ENCODE data around the gene CD274. TPM values are rescaled to one million over a fixed set of nuclear protein-coding genes. Genes with fewer than 3 reads are reported as not detected.

The CD274 gene
- total RNA-seq, 4 donors from 2014 or later, result 0.80 to 2.9 (median 1.2) TPM; not detected in 1

- H3K27me3 ChIP-seq, result no peaks in the 10 kb centered on the region
- no peak overlapping the region for H3K27ac ChIP-seq
- WGBS, 2 donors (ENCODE audit: low coverage in 1 of 2), result 64 to 78% methylated on average over 4 to 18 of the region's 18 CpGs
- in situ Hi-C loops (cut with MboI; ENCODE audit: low pct_ligation_motif_present in 1 of 4, low pct_unique_long_range_greater_than_20kb in 1 of 4, low sequenced_read_pairs in 3 of 4) (no loop called here), intact Hi-C loops (cut with DNase I; ENCODE audit: low total_unique reads) (no loop called here)
- no peaks in the 10 kb centered on the region for H3K9me3 ChIP-seq
- DNase-seq, result no peak
- no peaks in the 10 kb centered on the region for H3K4me1 ChIP-seq
- TF ChIP-seq POLR2A (IDR thresholded peaks at IDR 0.05) (no peak), CTCF (IDR thresholded peaks at IDR 0.05) (no peak), POLR2AphosphoS5 (IDR thresholded peaks at IDR 0.05) (no peak), EP300 (IDR thresholded peaks at IDR 0.05; ENCODE audit: low read depth) (no peak)
- H3K4me3 ChIP-seq, result no peak overlapping the region
- no peaks in the 10 kb centered on the region for H3K36me3 ChIP-seq
Observed at GRCh38 chr9:5500441-5501235, 50.3 kb downstream of the CD274 start.

DNA sequence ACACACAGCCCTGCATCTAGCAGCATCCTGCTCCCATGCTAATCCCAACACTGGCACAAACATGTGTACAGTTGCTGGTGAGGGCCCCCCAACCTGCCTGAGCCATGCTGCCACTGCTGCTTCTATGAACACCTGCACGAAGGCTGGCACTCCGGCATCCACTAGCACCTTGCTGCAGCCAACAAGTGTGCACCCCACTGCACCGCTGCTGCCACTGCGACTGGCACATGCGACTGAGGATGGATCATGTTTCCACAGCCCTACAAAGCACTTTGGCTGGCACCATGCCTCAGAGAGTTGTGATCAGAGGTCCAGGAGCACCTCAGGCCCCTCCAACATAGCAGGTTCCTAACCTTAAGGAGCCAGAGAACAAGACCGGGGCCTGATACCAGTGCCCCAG, 52.2 kb downstream of the CD274 start:
- Histone ChIP-seq H3K4me3 (no peak overlapping the region), H3K36me3 (no peaks in the 10 kb centered on the region), H3K27ac (no peak overlapping the region), H3K4me1 (no peaks in the 10 kb centered on the region), H3K9me3 (no peaks in the 10 kb centered on the region), H3K27me3 (no peaks in the 10 kb centered on the region)
- TF ChIP-seq CTCF (IDR thresholded peaks at IDR 0.05) (no peak), EP300 (IDR thresholded peaks at IDR 0.05; ENCODE audit: low read depth) (no peak), POLR2A (IDR thresholded peaks at IDR 0.05) (no peak), POLR2AphosphoS5 (IDR thresholded peaks at IDR 0.05) (no peak)
- intact Hi-C loops (cut with DNase I; ENCODE audit: low total_unique reads), result no loop called here
- in situ Hi-C loops (cut with MboI; ENCODE audit: low pct_ligation_motif_present in 1 of 4, low pct_unique_long_range_greater_than_20kb in 1 of 4, low sequenced_read_pairs in 3 of 4), result no loop called here
- DNase-seq, result no peak
- WGBS, 2 donors (ENCODE audit: low coverage in 1 of 2), result 85% methylated on average over 6 of the region's 6 CpGs; no CpG with 5 or more reads in 1 of the 2 donors

GRCh38 chr9:5509573-5509972, 59.2 kb downstream of the CD274 start:
- Histone ChIP-seq H3K9me3 (no peaks in the 10 kb centered on the region), H3K4me1 (peaks cover 0 to 12% (median 0%) of the 10 kb centered on the region in 4 donors), H3K27me3 (no peaks in the 10 kb centered on the region), H3K4me3 (no peak overlapping the region), H3K27ac (peak overlapping the region; percentile 56 to 73 (median 68)), H3K36me3 (no peaks in the 10 kb centered on the region)
- WGBS, 2 donors (ENCODE audit: low coverage in 1 of 2), result 77% methylated on average over 2 of the region's 2 CpGs; no CpG with 5 or more reads in 1 of the 2 donors
- intact Hi-C loops (cut with DNase I; ENCODE audit: low total_unique reads), result no loop called here
- DNase-seq, result no peak
- in situ Hi-C loops (cut with MboI; ENCODE audit: low pct_ligation_motif_present in 1 of 4, low pct_unique_long_range_greater_than_20kb in 1 of 4, low sequenced_read_pairs in 3 of 4), result no loop called here
- TF ChIP-seq EP300 (IDR thresholded peaks at IDR 0.05; ENCODE audit: low read depth) (no peak), POLR2A (IDR thresholded peaks at IDR 0.05) (no peak), CTCF (IDR thresholded peaks at IDR 0.05) (no peak), POLR2AphosphoS5 (IDR thresholded peaks at IDR 0.05) (no peak)

DNA sequence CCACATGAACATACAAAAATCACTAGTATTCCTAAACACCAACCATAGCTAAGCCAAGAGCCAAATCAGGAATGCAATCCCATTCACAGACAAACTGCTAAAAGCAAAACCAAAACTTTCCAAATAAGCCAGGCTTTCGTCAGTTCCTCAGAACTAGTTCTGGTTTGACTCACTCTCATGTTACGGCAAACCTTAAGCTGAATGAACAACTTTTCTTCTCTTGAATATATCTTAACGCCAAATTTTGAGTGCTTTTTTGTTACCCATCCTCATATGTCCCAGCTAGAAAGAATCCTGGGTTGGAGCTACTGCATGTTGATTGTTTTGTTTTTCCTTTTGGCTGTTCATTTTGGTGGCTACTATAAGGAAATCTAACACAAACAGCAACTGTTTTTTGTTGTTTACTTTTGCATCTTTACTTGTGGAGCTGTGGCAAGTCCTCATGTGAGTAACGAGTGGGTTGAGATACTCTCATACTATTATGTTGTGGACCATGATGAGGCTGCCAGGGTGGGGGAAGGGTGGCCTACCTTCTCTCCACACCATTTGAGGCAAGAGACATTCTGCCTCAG, 60.1 kb downstream of the CD274 start, which contains the start of gene PDCD1LG2:
TSS of gene PDCD1LG2 (plus strand) at position 172 of the 572 bp plus-strand sequence. CDS start 12,016 bp downstream, outside the sequence.
- 18 to 47% methylated on average over 3 to 4 of the region's 4 CpGs for WGBS, 2 donors (ENCODE audit: low coverage in 1 of 2)
- DNase-seq, result no peak
- Histone ChIP-seq H3K4me3 (peak within 1 kb of the TSS in 1 of 4 donors; percentile 29), H3K27ac (peak within 1 kb of the TSS; percentile 56 to 73 (median 68)), H3K4me1 (peaks cover 0 to 12% (median 0%) of the 10 kb centered on the region in 4 donors), H3K27me3 (no peaks in the 10 kb centered on the region), H3K36me3 (no peaks in the 10 kb centered on the region), H3K9me3 (no peaks in the 10 kb centered on the region)
- intact Hi-C loops (cut with DNase I; ENCODE audit: low total_unique reads), result no loop called here
- TF ChIP-seq CTCF (IDR thresholded peaks at IDR 0.05) (no peak), POLR2A (IDR thresholded peaks at IDR 0.05) (no peak), EP300 (IDR thresholded peaks at IDR 0.05; ENCODE audit: low read depth) (no peak), POLR2AphosphoS5 (IDR thresholded peaks at IDR 0.05) (no peak)
- in situ Hi-C loops (cut with MboI; ENCODE audit: low pct_ligation_motif_present in 1 of 4, low pct_unique_long_range_greater_than_20kb in 1 of 4, low sequenced_read_pairs in 3 of 4), result no loop called here

Data from transverse colon (tissue), 4 donors.